GM18511 (cell line): ENCODE results near the gene PIGS.

Experiments
- ATAC-seq: cut with Tn5 transposase; IDR thresholded peaks from one replicate; pipeline ENCODE4 v1.9.1; 2021; ENCODE audit warnings: mild to moderate bottlenecking, moderate library complexity; ENCODE audit not compliant: unreplicated experiment

Gene PIGS

DNA sequence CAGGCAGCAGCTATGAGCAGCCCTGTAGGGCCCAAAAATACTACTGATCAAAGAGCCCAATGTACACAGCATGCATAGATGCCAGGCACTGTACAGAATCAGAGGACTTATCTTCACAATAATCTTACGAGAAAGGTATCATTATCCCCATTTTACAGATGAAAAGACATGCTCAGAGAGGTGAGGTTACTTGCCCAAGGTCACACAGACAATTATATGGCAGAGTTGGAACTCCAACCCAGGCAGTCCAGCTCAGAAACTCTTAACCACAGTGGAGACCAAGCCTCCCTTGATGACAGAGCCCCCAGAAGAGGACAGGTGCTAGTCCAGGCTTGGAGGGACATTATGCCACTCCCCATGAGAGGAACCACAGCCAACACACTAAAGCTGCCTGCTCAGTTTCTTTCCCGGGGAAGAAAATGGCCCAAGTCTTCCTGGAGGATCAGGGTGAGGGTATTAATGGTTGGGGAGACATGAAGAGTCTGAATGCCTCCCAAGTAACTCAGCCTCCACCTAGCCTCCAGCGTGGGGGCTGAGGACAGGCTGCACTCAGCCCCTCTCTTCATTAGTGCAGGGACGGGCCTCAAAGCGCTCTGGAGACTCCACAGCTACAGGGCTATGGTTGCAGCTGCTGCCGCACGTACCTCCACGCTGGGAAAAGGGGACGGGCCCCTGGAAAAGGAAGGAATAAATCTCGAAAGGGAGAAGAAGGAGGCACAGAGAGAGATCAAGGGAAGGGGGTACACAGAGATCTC is 19.7 kb downstream of the PIGS start:
- ATAC-seq: no peak

DNA sequence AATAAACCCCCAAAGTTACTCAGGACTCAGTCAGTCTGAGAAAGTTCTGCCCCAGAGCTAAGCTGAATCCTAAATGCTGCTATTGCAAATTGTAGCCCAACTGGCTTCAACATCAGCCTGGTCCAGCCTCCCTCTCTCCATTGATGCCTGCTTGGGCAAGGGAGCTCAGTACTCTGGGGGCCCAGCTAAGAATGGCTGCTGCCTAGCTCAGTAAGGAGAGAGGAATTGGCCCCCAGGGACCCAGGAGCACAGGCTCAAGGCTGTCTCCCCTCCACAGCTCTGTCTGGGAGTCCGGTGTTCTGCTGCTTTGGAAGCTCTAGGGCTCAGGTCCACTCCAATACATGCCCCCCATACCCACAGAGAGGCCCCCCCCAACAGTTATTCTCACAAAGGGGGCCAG is 20.5 kb downstream of the PIGS start:
- ATAC-seq: no peak

DNA sequence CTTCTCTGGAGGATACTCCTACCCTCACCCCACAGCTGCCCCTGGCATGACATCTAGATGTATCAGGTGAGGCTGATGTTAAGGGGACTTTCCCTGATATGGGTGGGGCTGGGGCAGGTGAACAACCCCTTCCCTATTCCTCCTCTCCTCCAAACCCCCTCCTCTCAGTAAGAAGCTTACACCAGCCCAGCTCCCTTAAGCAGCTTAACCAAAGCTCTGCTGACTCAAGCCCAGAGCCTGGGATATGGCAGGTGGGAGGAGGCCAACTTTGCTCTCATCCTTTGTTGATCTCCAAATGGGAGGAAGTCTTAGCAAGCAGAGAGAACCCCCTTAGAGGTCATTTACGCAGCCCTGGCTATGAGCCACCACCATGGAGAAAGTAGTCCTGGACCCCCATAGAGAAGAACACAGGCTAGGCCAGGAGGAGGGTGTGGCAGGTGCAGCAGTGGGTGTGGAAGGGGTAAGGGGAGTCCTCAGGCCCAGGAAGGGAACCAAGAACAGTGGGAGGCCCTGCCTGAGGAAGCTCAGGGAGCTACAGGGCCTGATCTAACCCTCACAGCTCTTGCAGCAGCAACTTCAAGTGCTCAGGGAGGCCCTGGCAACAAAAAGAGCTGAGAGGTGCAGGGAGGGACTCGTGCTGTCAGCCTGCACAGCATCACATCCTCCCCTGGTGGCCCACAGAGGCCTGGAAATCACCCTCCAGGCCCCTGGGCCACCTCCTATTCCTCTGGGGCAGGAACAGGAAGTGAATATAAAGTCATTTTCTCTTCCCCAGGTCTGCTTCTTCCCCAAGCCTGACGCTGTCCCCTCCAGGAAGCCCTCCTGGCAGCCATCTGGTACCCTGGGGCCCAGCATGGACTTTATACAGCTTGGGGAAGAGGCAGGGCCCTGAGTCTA is 21.8 kb downstream of the PIGS start:
- ATAC-seq: peak; percentile 40

DNA sequence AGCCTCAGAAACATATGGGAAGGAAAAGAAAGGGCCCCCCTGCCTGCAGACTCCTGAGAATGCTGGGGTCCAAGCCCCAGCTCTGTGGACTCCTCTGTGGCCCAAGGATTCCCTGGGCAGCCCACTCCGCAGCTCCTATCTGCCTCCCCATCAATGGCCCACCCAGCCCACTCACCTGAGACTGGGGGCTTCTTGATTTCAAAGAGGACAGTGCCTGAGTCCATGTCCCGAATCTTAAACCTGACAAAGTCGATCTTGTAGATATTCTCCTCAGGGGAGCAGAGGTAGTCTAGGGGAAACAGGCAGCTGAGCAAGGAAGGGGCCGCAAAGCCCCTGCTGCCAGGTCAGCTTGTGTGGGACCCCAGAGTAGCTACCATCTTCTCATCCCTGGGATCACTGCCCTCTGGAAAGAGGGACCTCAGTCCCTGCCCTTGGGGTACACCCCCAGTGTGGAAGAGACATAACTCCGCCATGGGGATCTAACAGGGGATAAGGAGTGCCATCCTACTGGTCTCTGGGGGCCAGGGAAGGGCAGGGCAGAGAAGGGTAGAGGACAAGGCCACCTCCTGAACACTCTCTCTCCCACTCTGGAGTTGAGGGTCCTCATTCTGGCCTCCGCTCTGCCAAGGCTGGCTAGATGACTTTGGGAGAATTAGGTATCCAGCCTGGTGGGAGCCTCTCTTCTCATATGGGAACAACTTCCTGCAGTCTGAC is 22.8 kb downstream of the PIGS start:
- ATAC-seq: no peak

DNA sequence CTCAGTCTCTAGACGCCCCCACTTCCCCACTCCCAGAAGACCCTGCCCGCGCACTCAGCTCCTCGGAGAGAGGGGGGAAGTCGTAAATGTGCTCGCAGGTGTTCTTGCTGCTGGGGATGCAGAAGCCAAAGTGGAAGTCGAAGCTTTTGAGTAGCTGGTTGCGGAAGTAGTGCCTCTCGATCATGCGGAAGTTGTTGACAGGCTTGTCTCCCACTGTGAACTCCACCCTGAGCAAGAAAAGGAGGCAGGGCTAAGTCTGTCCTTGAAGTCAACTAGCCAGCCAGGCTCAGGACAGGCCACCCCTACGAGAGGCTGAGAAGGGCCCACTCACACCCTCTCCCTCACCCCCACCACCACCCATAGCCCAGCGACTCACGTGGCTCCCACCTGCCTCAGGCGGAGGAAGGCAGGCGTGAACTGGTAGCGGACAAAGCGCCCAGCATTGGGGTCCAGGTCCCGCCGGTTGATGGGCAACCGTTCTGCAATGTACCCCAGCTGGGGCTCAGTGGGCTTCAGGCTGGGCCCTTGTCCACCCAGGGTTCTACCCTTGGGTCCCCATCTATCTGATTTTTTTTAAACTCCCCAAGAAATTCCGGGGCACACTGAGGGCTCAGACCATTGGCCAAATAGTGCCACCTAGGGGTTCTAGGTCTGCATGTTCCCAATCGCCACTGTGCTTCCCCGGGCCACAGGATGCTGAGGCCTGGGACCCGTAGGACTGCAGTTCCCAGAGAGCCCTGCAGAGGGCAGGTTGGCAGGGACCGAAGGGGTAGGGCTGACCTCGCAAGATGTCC is 23.5 kb downstream of the PIGS start:
- ATAC-seq: peak; percentile 42

DNA sequence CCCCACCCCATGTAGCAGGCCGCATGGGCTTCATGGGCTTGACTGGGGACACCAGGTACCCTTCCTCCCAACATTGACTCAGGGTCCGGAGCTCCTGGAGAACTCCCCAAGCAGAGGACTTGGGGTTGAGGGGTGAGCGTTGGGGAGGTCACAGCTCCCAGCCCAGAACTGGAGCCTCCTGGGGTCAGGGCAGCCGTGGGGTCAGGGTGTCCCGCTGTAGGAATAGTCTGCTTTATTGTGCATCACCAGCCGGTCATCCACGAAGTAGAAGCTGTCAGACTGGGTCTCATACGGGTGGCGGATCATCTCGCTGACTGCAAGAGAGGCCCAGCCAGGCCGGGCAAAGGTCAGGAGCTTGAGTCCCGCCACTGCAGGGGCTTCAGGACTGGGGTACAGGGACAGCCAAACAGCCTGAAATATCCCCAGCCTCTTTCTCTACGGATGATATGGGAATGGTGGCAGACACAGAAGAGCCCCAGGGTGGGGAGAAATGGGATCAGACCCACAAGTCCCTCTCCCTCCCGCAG is 24.2 kb downstream of the PIGS start:
- no peak for ATAC-seq

DNA sequence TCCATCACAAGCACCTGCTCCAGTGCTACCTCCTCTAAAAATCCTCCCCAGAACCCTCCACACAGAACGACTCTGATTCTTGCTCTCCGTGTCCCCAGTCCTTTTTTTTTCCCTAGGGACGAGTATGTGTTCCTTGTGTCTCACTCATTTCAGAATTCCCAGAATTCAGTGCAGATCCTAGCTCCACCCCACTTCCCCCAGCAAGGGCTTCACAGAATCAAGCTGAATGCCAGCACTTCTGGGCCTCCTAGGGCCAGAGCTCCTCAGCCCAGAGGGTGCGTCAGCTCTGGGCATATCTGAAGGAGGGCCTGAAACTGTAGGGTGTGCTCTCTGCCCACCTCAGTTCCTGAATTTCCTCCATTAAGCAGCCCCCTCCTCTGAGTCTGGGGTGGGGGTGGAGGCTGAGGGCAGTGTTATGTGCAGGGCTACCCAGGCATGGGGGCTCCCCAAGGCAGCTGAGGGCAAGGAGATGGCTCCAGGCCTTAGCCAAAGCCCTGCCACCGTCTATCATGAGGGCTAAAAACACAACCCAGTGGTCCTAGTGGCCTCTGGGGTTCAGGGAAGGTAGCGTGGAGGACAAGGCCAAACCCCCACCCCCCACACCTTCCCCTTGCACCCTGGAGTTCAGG is 25.4 kb downstream of the PIGS start:
- no peak for ATAC-seq

DNA sequence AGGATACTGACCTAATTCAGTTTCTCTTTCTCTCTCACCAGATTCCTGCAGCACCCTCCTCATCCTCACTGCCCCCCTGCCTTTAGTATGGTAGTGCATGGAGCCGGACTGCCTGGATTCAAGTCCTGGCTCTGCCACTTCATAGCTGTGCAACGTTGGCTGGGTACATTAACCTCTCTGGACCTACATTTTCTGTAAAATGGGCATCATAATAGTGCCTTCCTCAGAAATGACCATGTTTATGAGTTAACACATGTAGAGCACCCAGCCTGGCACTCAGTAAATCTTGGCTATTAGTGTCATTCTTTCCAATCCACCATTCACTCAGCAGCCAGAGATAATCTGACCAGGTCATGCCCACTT is 26.2 kb downstream of the PIGS start:
- no peak for ATAC-seq

DNA sequence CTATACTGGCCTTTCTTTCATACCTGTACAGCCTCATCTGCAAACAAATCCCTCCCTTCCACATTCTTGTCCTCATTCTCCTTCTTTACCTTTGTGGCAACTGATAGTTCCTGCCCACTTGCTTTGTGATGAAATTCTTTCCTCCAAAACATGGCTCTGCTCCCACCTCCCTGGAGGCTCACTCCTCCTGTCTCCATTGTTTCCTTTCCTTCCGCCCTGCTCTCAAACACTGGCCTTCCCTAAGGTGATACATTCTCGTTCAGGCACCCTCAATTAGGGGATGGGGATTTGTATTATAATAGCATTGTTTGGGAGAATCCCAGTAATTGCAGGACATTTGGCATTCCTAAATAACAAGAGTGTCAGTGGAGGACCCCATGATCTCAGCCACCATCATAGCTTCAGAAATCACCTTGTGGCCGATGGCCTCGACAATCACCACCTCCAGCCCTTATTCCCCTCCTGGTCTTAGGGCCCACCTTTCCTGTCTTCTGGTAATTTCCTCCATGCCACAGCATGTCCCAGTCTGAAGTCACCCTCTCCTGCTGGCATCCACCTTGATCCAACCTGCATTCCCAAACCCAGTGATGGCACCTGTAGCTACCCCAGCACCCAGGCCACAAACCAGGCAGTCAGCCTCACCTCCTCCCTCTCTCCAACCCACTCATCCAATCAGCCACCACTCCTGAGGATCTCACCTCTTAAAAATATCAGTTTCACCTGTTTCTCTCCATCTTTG is 26.8 kb downstream of the PIGS start:
- ATAC-seq: no peak

DNA sequence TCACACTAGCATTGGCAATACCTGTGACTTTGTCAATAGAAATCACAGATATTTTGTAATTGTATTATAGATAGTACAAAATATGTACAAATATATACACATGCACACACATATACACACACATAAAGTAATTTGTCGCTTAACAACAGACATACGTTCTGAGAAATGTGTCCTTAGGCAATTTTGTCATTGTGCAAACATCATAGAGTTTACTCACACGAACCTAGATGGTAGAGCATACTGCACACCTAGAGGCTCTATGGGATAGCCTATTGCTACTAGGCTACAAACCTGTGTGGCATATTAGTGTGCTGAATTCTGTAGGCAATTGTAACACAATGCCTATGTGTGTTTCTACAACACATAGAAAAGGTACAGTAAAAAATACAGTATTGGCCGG is 29.9 kb downstream of the PIGS start:
- ATAC-seq: no peak

DNA sequence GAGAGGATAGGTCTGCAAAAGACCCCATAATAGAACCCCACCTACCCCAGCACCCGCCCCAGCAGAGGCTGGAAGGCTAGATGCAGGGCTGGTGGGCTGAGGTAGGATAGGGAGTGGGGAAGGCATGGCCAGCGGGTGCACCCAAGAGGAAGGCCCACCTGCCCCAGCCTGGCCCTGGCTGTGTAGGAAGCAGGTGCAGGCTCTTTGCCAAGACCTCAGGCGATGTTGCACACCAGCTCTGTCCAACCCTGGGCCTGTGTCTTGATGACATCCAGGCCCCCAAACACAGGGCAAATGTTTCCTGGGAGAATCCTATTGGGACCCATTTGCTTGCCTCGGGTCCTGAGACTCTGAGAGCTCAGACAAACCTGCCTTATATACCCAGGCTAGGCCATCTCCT is 31.1 kb downstream of the PIGS start:
- ATAC-seq: no peak

DNA sequence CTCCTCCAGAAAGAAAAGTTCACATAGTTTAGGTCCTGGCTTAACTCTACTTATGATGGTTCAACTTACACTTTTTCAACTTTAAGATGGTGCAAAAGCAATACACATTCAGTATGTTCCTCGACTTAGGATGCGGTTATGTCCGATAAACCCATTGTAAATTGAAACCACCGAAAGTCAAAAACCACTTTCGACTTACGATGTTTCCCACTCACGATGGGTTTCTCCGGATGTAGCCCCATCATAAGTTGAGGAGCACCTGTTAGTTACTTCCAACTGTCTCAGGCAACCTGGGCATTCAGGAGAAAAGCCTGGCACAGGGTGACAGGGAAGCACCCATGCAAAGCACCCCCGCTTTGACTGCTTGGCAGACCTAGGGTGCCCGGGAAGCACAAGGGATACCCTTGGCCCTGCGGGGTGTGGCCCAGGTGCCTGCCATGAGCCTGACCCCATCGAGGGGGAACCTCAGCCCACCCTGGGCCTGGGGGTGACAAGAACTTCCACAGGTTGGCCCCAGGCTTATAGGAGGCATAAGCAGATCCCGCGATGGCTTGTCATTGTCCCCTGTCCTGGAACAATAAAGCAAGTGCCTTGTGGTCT is 32.9 kb downstream of the PIGS start:
- no peak for ATAC-seq

DNA sequence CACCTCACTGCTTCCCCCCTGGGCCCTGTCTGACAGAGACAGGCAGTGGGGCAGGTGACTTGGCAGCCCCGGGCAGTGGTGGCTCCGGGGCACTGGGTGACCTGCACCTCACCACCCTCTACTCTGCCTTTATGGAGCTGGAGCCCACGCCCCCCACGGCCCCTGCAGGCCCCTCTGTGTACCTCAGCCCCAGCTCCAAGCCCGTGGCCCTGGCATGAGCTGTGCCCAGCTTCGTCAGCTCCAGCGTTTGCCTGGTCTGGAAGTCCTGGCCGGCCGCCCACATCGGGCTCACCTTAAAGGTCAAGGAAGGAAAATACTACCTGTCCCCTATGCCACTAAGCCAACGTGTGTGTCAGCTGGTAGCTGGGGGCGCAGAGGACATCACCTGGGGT is 34.1 kb downstream of the PIGS start:
- ATAC-seq: no peak

DNA sequence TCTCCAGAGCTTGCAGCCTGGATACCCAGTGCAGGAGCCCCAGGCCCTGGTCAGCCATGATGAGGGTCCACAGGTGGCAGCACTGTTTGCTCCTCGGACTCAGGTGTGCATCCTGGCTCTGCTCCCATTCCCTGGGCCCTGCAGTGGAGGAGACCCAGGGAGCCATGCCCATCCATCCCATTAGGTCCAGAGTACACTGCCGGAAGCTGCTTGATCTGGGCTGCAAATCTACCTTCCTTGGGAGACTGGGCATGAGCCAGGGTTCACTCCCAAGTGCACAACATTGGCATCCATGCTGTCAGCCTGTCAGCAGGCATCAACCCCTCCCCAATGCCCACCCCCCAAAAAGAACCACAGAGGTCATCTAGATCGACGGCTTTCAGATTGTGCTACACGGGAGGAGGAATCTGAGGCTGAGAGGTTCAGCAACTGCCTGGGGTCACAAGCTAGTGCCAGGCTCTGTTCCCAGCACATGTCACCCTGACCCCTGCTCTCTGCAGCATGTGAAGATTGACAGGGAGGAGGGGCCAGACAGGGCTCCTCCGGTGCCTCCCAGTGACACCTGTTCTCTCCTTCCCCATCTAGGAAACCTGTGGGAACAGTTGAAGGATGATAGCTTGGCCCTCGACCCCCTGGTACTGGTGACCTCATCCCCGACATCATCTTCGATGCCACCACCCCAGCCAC is 34.6 kb downstream of the PIGS start:
- ATAC-seq: no peak

DNA sequence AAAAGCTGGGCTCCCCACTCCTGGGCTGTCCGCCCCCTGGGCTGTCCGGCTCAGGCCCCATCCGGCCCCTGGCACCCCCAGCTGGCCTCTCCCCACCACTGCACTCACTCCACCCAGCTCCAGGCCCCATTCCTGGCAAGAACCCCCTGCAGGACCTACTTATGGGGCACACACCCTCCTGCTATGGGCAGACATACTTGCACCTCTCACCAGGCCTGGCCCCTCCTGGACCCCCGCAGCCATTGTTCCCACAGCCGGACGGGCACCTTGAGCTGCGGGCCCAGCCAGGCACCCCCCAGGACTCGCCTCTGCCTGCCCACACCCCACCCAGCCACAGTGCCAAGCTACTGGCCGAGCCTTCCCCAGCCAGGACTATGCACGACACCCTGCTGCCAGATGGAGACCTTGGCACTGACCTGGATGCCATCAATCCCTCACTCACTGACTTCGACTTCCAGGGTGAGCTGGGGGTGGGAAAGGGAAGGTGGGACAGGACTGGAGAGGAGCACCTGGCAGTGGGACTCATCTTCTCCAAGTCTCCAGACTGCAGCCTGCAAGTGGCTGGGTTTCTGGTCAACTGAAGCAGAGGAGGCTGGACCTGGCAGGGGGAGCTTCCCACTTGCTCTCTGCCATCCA is 36.5 kb downstream of the PIGS start:
- no peak for ATAC-seq

DNA sequence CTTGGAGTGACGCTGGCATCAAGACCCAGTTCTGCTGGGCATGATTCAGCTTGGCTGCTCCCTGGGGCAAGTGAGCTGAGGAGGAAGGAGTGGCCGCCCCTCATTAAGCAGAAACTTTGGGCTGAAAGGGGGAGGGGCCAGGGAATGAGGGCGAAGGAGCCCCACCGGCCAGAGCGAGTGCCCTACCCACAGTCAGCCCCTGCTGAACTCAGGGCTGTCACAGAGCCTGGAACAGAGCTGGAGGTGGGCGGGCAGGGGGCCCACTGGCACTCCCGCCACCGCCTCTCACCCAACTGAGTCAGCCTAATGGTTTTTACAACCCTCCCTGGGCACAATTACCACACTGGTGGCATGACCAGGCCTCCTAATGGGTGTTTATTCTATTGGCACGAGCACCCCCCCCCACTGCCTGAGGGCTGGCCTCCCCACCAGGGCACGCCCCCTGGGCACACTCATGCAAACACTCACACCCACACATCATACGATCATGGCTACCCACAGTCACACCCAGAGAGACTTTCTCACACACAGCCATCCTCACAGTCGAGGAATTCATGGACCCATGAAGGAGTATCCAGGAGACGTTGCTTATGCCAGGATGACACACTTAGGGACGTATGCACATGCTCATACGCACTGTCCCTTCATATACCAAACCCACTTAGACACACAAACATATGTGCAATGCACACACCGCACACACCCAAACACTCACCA is 38.1 kb downstream of the PIGS start:
- ATAC-seq: no peak
